Erythroblast (primary cell): ENCODE data around the gene VGLL1.

Experiments
- GATA1 ChIP-seq: IDR thresholded peaks from 2 replicates; pipeline ENCODE4 v1.6.1; 2011; ENCODE audit warnings: low read depth, mild to moderate bottlenecking, control low read depth, low read length, moderate library complexity
- POLR2A ChIP-seq: IDR thresholded peaks from 2 replicates; pipeline ENCODE4 v1.6.1; 2011; ENCODE audit warnings: mild to moderate bottlenecking, low read length

DNA sequence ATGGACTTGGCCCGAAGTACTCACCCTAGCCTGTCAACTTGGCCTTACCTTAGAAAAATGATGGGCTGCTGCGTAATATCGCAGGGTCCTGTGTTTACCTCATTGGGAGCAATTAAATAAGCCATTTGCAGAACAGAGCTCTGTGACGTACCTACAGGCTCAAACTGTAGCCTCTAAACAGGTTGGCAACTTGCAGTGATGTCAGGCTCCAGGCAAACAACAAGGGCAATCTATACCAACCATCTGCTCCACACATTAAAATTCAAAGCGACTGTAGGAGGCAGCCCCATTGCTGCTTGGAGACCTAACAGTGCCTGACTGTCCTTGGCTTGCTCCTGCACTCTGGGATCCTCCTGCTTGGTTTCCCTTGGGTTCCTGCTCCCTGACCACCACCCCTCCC is 17.2 kb downstream of the VGLL1 start:
- TF ChIP-seq POLR2A (no peak), GATA1 (no peak)
